VCaP (cell line): ENCODE data around the gene SPAG9.
A peak's percentile ranks its signal among the peaks of the same experiment; 100 is the strongest.

Experiments used
- H3K27ac ChIP-seq: fragments of 450-650 bp; 2 replicates; pipeline ENCODE4 v1.5.1; 2017
- CTCF ChIP-seq: fragments of 450-650 bp; conservative IDR thresholded peaks from 2 replicates; pipeline ENCODE4 v1.5.1; 2017; ENCODE audit warnings: mild to moderate bottlenecking, moderate library complexity

Gene SPAG9

GRCh38 chr17:50934672-50935220 lies 185.9 kb downstream of the SPAG9 start:
- TF ChIP-seq CTCF, result no peak
- peak overlapping the region; percentile 93 for H3K27ac ChIP-seq

GRCh38 chr17:50934161-50934560 lies 186.5 kb downstream of the SPAG9 start:
- peak overlapping the region; percentile 93 for H3K27ac ChIP-seq
- TF ChIP-seq CTCF, result no peak

- no peak for TF ChIP-seq CTCF
- H3K27ac ChIP-seq, result peak overlapping the region; percentile 97
Observed at GRCh38 chr17:50931144-50931908, 189.3 kb downstream of the SPAG9 start.

- no peak overlapping the region for H3K27ac ChIP-seq
- no peak for TF ChIP-seq CTCF
Observed at GRCh38 chr17:50928646-50929045, 192.0 kb downstream of the SPAG9 start.

- TF ChIP-seq CTCF, result no peak
Observed at GRCh38 chr17:50927287-50927686, 193.4 kb downstream of the SPAG9 start.

GRCh38 chr17:50926523-50926922 lies 194.1 kb downstream of the SPAG9 start:
- H3K27ac ChIP-seq, result no peak overlapping the region
- TF ChIP-seq CTCF, result no peak

More at GRCh38 chr17:50927287-50927686, 193.4 kb downstream of the SPAG9 start:
- no peak overlapping the region for H3K27ac ChIP-seq

- TF ChIP-seq CTCF, result no peak
- H3K27ac ChIP-seq, result no peak overlapping the region
Observed at GRCh38 chr17:50925296-50925891, 195.3 kb downstream of the SPAG9 start.
